ENCODE measurements around the gene RHEB.

RHEB gene

GRCh38 chr7:151490456-151491105, 29.1 kb downstream of the RHEB start:
- Histone ChIP-seq H2BK120ac (ENCODE audit: low read depth, low read length) (no peak overlapping the region), H3K23ac (ENCODE audit: low read length) (no peak overlapping the region), H3K4me2 (ENCODE audit: low read length) (no peak overlapping the region), H3K27me3 (ENCODE audit: insufficient read depth, low read length, poor library complexity) (no peaks in the 10 kb centered on the region), H4K5ac (ENCODE audit: low read length) (no peak overlapping the region), H3K27ac (ENCODE audit: low read depth, low read length) (no peak overlapping the region), H2AK5ac (ENCODE audit: low read length) (no peak overlapping the region), H4K8ac (ENCODE audit: low read depth, low read length) (peak overlapping the region; percentile 56), H3K4me3 (ENCODE audit: low read length) (no peak overlapping the region), H2BK5ac (ENCODE audit: low read length) (no peak overlapping the region), H3K56ac (ENCODE audit: low read length) (no peak overlapping the region), H3K9ac (ENCODE audit: low read length) (no peak overlapping the region), H3K18ac (ENCODE audit: low read length) (no peak overlapping the region), H3K79me1 (ENCODE audit: low read length) (peaks cover 16% of the 10 kb centered on the region), H2BK15ac (replicated peaks; ENCODE audit: low read depth) (no peak overlapping the region), H3K79me2 (ENCODE audit: control insufficient read depth, insufficient read depth, low read length) (peaks cover 30% of the 10 kb centered on the region), H3K4me1 (ENCODE audit: control insufficient read depth, low read depth, low read length) (peaks cover 6% of the 10 kb centered on the region), H3K4ac (ENCODE audit: low read depth, low read length) (no peak overlapping the region), H3K36me3 (ENCODE audit: control insufficient read depth, insufficient read depth, low read length) (no peaks in the 10 kb centered on the region)
- WGBS (ENCODE audit: extremely low coverage, insufficient coverage, low lambda C conversion rate), result no CpG with 5 or more reads among the region's 4 CpGs
- DNase-seq, result no peak

GRCh38 chr7:151489498-151489897, 30.2 kb downstream of the RHEB start:
- Histone ChIP-seq H3K27ac (ENCODE audit: low read depth, low read length) (no peak overlapping the region), H2BK15ac (replicated peaks; ENCODE audit: low read depth) (no peak overlapping the region), H3K36me3 (ENCODE audit: control insufficient read depth, insufficient read depth, low read length) (no peaks in the 10 kb centered on the region), H3K4me2 (ENCODE audit: low read length) (no peak overlapping the region), H2BK120ac (ENCODE audit: low read depth, low read length) (peak overlapping the region; percentile 64), H4K8ac (ENCODE audit: low read depth, low read length) (peak overlapping the region; percentile 69), H3K4ac (ENCODE audit: low read depth, low read length) (no peak overlapping the region), H3K18ac (ENCODE audit: low read length) (peak overlapping the region; percentile 51), H3K9ac (ENCODE audit: low read length) (no peak overlapping the region), H3K79me2 (ENCODE audit: control insufficient read depth, insufficient read depth, low read length) (peaks cover 25% of the 10 kb centered on the region), H3K4me1 (ENCODE audit: control insufficient read depth, low read depth, low read length) (peaks cover 6% of the 10 kb centered on the region), H3K56ac (ENCODE audit: low read length) (no peak overlapping the region), H2AK5ac (ENCODE audit: low read length) (no peak overlapping the region), H3K79me1 (ENCODE audit: low read length) (peaks cover 16% of the 10 kb centered on the region), H2BK5ac (ENCODE audit: low read length) (no peak overlapping the region), H3K27me3 (ENCODE audit: insufficient read depth, low read length, poor library complexity) (no peaks in the 10 kb centered on the region), H3K4me3 (ENCODE audit: low read length) (no peak overlapping the region), H3K23ac (ENCODE audit: low read length) (no peak overlapping the region), H4K5ac (ENCODE audit: low read length) (no peak overlapping the region)
- no peak for DNase-seq
- WGBS (ENCODE audit: extremely low coverage, insufficient coverage, low lambda C conversion rate), result no CpG with 5 or more reads among the region's 2 CpGs

- no peaks in the 10 kb centered on the region for H3K36me3 ChIP-seq (ENCODE audit: control insufficient read depth, insufficient read depth, low read length)
- no peak overlapping the region for H3K18ac ChIP-seq (ENCODE audit: low read length)
- peaks cover 18% of the 10 kb centered on the region for H3K79me2 ChIP-seq (ENCODE audit: control insufficient read depth, insufficient read depth, low read length)
Observed at GRCh38 chr7:151488096-151488495, 31.6 kb downstream of the RHEB start.

GRCh38 chr7:151487228-151487627, 32.5 kb downstream of the RHEB start:
- Histone ChIP-seq H3K4ac (ENCODE audit: low read depth, low read length) (no peak overlapping the region), H2BK120ac (ENCODE audit: low read depth, low read length) (no peak overlapping the region), H3K9ac (ENCODE audit: low read length) (no peak overlapping the region), H2AK5ac (ENCODE audit: low read length) (no peak overlapping the region), H3K79me1 (ENCODE audit: low read length) (peaks cover 14% of the 10 kb centered on the region), H3K27ac (ENCODE audit: low read depth, low read length) (no peak overlapping the region), H3K56ac (ENCODE audit: low read length) (no peak overlapping the region), H3K4me2 (ENCODE audit: low read length) (no peak overlapping the region), H4K5ac (ENCODE audit: low read length) (no peak overlapping the region), H3K36me3 (ENCODE audit: control insufficient read depth, insufficient read depth, low read length) (peaks cover 2% of the 10 kb centered on the region), H3K23ac (ENCODE audit: low read length) (no peak overlapping the region), H3K18ac (ENCODE audit: low read length) (no peak overlapping the region), H3K79me2 (ENCODE audit: control insufficient read depth, insufficient read depth, low read length) (peaks cover 15% of the 10 kb centered on the region), H2BK15ac (replicated peaks; ENCODE audit: low read depth) (no peak overlapping the region), H2BK5ac (ENCODE audit: low read length) (no peak overlapping the region), H4K8ac (ENCODE audit: low read depth, low read length) (no peak overlapping the region), H3K4me1 (ENCODE audit: control insufficient read depth, low read depth, low read length) (no peaks in the 10 kb centered on the region), H3K4me3 (ENCODE audit: low read length) (no peak overlapping the region), H3K27me3 (ENCODE audit: insufficient read depth, low read length, poor library complexity) (no peaks in the 10 kb centered on the region)
- no CpG with 5 or more reads among the region's 2 CpGs for WGBS (ENCODE audit: extremely low coverage, insufficient coverage, low lambda C conversion rate)
- DNase-seq, result no peak

More at GRCh38 chr7:151488096-151488495, 31.6 kb downstream of the RHEB start:
- H3K27ac ChIP-seq (ENCODE audit: low read depth, low read length), result no peak overlapping the region
- no peak overlapping the region for H3K4me3 ChIP-seq (ENCODE audit: low read length)
- no peak overlapping the region for H2AK5ac ChIP-seq (ENCODE audit: low read length)
- DNase-seq, result no peak
- no peak overlapping the region for H3K4ac ChIP-seq (ENCODE audit: low read depth, low read length)
- H4K8ac ChIP-seq (ENCODE audit: low read depth, low read length), result no peak overlapping the region
- no peak overlapping the region for H2BK15ac ChIP-seq (replicated peaks; ENCODE audit: low read depth)
- H3K56ac ChIP-seq (ENCODE audit: low read length), result no peak overlapping the region
- no peak overlapping the region for H2BK5ac ChIP-seq (ENCODE audit: low read length)
- H2BK120ac ChIP-seq (ENCODE audit: low read depth, low read length), result no peak overlapping the region
- H3K79me1 ChIP-seq (ENCODE audit: low read length), result peaks cover 14% of the 10 kb centered on the region
- no peaks in the 10 kb centered on the region for H3K27me3 ChIP-seq (ENCODE audit: insufficient read depth, low read length, poor library complexity)
- H4K5ac ChIP-seq (ENCODE audit: low read length), result no peak overlapping the region
- H3K4me2 ChIP-seq (ENCODE audit: low read length), result no peak overlapping the region
- H3K9ac ChIP-seq (ENCODE audit: low read length), result no peak overlapping the region
- H3K4me1 ChIP-seq (ENCODE audit: control insufficient read depth, low read depth, low read length), result no peaks in the 10 kb centered on the region
- no peak overlapping the region for H3K23ac ChIP-seq (ENCODE audit: low read length)

GRCh38 chr7:151486074-151486473, 33.6 kb downstream of the RHEB start:
- peaks cover 2% of the 10 kb centered on the region for H3K36me3 ChIP-seq (ENCODE audit: control insufficient read depth, insufficient read depth, low read length)

More at GRCh38 chr7:151486074-151486473, 33.6 kb downstream of the RHEB start:
- Histone ChIP-seq H2BK15ac (replicated peaks; ENCODE audit: low read depth) (no peak overlapping the region), H4K5ac (ENCODE audit: low read length) (no peak overlapping the region), H3K18ac (ENCODE audit: low read length) (no peak overlapping the region), H2BK120ac (ENCODE audit: low read depth, low read length) (no peak overlapping the region), H3K4me2 (ENCODE audit: low read length) (no peak overlapping the region), H3K79me2 (ENCODE audit: control insufficient read depth, insufficient read depth, low read length) (peaks cover 8% of the 10 kb centered on the region), H3K23ac (ENCODE audit: low read length) (no peak overlapping the region), H3K27me3 (ENCODE audit: insufficient read depth, low read length, poor library complexity) (no peaks in the 10 kb centered on the region), H3K9ac (ENCODE audit: low read length) (no peak overlapping the region), H2AK5ac (ENCODE audit: low read length) (no peak overlapping the region), H3K79me1 (ENCODE audit: low read length) (peaks cover 12% of the 10 kb centered on the region), H3K56ac (ENCODE audit: low read length) (no peak overlapping the region), H3K4me3 (ENCODE audit: low read length) (no peak overlapping the region), H4K8ac (ENCODE audit: low read depth, low read length) (no peak overlapping the region), H3K27ac (ENCODE audit: low read depth, low read length) (no peak overlapping the region), H2BK5ac (ENCODE audit: low read length) (no peak overlapping the region), H3K4me1 (ENCODE audit: control insufficient read depth, low read depth, low read length) (no peaks in the 10 kb centered on the region), H3K4ac (ENCODE audit: low read depth, low read length) (no peak overlapping the region)
- no peak for DNase-seq
- no CpG with 5 or more reads among the region's 3 CpGs for WGBS (ENCODE audit: extremely low coverage, insufficient coverage, low lambda C conversion rate)
